Activated CD8-positive, alpha-beta memory T cell treated with anti-CD3 and anti-CD28 coated beads, Interleukin-2, amount 50 U/mL, for 1 hour (primary cell): Measurements from ENCODE around the gene PTPRCAP.
"Not testable (repeated sequence)": the region's sequence is repeated elsewhere in the genome, so short reads cannot be mapped to it uniquely, and the experiment has no call there.

Experiments used
- DNase-seq: peaks from one replicate; pipeline ENCODE4 v3.0.0-alpha.2; 2020; ENCODE audit errors: extremely low read depth

Gene PTPRCAP, protein sequence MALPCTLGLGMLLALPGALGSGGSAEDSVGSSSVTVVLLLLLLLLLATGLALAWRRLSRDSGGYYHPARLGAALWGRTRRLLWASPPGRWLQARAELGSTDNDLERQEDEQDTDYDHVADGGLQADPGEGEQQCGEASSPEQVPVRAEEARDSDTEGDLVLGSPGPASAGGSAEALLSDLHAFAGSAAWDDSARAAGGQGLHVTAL

GRCh38 chr11:67437082-67437808, at the start of gene PTPRCAP:
Gene PTPRCAP (minus strand): TSS chr11:67437682. CDS start chr11:67437619, 63 bp downstream.
- no peak for DNase-seq

DNA sequence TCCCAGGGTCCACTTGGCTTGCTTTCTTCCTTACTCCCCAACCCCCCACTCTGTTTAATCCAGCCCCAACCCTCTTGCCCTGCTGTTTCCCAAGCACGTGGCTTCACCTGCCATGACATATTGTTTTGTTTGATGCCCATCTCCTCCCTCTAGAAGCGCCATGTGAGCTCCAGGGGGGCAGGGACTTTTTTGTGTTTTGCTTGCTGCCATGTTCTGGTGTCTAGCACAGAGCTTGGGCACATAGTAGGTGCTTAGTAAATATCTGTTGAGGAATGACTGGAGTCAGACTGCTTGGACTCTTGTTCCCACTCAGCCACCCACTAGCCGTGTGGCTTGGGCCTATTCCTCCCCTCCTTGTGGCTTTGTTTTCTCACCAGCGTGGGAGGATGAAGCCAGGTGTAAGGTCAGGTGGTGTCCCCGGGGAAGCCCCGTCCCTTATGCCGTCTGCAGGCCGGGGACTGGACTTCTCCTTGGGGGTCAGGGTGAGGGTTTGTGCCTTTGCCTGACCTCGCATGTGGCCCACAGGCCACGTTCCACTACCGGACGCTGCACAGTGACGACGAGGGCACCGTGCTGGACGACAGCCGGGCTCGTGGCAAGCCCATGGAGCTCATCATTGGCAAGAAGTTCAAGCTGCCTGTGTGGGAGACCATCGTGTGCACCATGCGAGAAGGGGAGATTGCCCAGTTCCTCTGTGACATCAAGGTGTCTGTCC, 49.2 kb upstream of the PTPRCAP start:
- DNase-seq = no peak

- not testable (repeated sequence) for DNase-seq
Measured at GRCh38 chr11:67485873-67486361, 48.4 kb upstream of the PTPRCAP start.

GRCh38 chr11:67484847-67485311, 47.4 kb upstream of the PTPRCAP start:
- no peak for DNase-seq

GRCh38 chr11:67483831-67484665, 46.6 kb upstream of the PTPRCAP start:
- no peak for DNase-seq

DNA sequence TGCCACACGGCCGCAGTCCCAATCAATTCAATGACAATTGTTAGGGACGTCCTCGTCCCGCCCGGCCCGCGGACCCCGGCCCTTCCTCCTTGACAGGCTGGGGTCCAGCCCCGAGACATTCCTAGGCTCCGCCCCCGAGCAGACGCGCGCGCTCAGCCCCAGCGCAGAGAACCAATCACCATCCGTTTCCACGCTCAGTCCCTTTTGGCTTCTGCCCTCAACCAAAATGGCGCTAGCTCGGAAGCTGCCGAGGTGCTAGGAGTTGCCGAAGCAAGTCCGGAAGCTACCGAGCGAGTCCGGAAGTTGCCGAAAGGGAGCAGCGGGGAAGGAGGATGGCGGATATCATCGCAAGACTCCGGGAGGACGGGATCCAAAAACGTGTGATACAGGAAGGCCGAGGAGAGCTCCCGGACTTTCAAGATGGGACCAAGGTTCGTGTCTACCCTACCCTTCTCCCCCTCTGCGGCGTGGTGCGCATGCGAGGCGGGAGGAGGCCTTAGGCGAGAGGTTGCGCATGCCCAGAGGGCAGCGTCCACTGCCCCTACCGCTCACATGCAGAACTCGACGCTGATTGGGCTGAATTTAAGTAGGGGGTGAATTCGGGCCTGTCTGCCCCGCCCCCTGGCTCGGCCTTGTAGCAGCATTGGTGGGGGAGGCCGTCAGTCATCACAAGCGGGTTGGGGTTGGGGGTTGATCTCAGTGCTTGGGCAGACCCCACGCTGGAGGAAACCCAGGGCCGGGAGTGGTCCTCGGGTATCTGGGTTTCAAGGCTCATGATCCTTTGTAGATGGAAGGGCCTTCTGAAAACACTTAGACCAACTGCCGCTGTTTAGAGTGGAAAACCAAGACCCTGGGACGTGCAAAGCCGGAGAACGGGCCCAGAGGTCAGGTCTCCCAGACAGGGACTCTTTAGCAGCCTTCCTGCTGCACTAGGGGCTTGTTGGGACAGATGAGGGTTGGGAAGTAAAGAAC, 45.6 kb upstream of the PTPRCAP start, which contains the start of gene AIP:
Gene AIP (plus strand): TSS at position 200 of the 972 bp plus-strand sequence. CDS start 133 bp downstream, at position 333.
- DNase-seq = peak; percentile 92

DNA sequence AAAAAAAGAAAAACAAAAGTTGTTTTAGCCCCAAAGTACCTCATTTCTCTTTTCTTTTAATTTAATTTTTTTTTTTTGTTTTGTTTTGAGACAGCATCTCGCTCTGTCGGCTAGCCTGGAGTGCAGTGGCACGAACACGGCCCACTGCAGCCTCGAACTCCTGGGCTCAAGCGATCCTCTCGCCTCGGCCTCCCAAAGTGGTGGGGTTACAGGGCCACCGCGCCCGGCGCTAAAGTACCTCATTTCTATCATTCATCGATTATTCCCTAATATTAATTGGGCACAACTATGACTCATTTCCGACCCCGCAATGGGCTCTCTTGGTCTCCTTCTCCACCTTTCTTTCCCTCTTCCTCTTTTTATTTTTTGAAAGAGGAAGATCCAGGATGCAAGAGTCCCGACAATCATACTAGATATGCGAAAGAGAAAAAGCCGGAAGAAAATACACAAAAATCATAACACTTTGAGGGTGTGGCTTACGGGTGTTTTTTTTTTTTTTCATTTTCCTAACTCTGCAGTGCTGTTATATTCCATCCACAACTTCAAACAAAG, 44.9 kb upstream of the PTPRCAP start:
- DNase-seq = no peak

DNA sequence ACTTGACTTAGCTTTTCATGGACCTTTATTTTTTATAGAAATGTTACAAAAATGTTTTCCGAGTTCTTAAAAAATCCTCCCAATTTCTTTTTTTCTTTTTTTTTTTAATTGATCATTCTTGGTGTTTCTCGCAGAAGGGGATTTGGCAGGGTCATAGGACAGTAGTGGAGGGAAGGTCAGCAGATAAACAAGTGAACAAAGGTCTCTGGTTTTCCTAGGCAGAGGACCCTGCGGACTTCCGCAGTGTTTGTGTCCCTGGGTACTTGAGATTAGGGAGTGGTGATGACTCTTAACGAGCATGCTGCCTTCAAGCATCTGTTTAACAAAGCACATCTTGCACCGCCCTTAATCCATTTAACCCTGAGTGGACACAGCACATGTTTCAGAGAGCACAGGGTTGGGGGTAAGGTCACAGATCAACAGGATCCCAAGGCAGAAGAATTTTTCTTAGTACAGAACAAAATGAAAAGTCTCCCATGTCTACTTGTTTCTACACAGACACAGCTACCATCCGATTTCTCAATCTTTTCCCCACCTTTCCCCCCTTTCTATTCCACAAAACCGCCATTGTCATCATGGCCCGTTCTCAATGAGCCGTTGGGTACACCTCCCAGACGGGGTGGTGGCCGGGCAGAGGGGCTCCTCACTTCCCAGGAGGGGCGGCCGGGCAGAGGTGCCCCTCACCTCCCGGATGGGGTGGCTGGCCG, 40.0 kb upstream of the PTPRCAP start:
- DNase-seq = not testable (repeated sequence)

DNA sequence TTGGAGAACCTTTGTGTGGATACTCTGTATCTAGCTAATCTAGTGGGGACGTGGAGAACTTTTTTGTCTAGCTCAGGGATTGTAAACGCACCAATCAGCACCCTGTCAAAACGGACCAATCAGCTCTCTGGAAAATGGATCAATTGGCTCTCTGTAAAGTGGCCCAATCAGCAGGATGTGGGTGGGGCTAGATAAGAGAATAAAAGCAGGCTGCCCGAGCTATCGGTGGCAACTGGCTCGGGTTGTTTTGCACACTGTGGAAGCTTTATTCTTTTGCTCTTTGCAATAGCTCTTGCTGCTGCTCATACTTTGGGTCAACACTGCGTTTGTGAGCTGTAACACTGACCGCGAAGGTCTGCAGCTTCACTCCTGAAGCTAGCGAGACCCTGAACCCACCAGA, 39.2 kb upstream of the PTPRCAP start:
- not testable (repeated sequence) for DNase-seq

DNA sequence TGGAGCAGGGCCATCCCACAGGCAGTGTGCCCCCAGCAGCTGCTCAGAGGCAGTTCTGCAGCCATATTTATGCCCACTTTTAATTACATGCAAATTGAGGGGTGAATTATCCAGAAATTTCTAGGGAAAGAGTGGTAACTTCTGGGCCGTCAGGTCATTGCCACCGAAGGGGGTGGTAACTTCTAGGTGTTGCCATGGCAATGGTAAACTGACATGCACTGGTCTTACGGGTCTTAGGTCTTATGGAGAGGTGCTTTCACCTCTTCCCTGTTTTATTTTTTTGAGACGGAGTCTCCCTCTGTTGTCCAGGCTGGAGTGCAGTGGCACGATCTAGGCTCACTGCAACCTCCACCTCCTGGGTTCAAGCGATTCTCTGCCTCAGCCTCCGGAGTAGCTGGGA, 35.4 kb upstream of the PTPRCAP start:
- no peak for DNase-seq

DNA sequence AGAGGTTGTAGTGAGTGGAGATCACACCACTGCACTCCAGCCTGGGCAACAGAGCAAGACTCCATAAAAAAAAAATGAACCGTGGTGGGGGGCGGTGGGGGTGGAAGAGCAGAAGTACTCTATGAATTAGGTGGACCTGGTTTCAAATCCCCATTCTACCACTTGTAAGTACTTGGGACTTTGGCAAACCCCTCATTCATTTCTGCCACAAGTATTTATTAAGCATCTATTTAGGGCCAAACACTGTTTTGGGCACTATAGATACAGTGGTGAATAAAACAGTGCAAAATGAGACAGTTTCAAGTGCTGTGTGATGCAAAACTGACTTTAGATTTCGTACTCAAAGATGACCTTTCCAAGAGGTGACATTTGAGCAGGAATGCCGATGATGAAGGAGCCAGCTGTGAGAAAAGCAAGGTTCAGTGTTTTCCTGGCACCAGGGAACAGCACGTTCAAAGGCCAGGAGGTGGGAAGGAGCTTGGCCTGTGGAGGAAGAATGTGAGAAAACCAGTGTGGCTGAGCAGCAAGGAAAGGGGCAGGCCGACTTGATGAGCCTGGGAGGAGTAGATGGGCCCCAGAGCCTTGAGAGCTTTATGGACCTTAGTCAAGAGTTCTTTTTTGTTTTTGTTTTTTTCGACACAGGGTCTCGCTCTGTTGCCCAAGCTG, 33.0 kb upstream of the PTPRCAP start:
- no peak for DNase-seq

GRCh38 chr11:67469508-67469811, 32.0 kb upstream of the PTPRCAP start:
- DNase-seq = no peak

GRCh38 chr11:67468759-67469507, 31.5 kb upstream of the PTPRCAP start, which contains the start of gene TMEM134:
Gene TMEM134 (minus strand): TSS chr11:67469251. CDS start chr11:67469192, 59 bp downstream.
- peak; percentile 80 for DNase-seq

DNA sequence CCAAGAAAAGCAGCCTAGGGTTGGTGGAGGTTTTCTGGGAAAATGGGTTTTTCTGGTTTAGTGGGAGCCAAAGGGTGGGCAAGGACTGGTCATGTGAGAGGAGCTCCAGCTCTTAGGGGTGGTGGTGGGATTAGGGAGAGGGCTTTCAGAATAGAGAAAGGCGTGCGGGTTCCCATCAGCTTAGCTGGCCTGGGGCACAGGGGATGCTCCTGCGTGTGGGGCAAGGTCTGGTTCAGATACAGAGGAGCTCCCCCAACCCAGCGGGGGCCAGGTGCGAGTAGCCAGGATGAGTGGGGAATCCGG, 30.9 kb upstream of the PTPRCAP start:
- no peak for DNase-seq

DNA sequence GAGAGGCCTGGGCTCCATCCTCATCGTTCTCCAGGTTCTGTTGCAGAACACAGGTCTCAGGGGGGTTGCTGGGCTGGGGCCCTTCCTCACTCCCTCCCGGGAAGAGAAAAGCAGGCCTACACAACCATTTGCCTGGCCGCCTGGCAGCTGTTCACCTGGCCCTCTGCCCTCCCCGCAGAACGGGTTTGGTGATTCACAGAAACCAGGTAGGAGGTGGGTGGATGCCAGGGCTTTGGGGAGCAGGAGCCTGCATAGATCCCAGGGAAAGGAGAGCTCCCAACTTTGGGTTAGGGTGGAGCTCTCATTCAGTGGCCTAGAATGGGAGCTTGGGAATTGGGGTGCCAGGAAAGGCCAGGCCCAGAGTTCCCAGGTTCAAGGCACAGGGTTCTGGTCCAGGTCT, 30.6 kb upstream of the PTPRCAP start:
- DNase-seq = no peak

- DNase-seq = no peak
Measured at GRCh38 chr11:67466962-67467771, 29.7 kb upstream of the PTPRCAP start.

DNA sequence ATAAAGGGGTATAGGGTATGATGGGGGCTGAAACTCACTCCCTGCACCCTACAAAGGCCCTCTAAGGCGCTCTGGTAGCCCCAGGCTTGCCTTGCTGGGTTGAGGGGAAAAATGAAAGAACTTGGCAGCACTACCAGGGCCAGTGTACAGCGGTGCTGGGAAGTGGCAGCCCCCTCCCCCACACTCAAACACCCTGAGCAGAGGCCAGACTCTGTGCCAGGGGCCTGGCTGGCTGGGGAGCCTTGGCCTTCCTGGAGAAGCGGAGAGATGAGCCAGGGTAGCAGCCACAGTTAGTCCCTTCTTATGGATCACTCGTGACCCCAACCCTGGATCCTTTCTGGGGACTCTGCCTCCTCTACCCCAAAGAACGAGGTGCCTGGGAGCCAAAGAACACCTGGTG, 28.9 kb upstream of the PTPRCAP start:
- DNase-seq = no peak
